RPMI7951 (cell line): ENCODE data around the gene GRM2. TPM values are rescaled to one million over a fixed set of nuclear protein-coding genes. Genes with fewer than 3 reads are reported as not detected.
"Not testable (repeated sequence)": the region's sequence is repeated elsewhere in the genome, so short reads cannot be mapped to it uniquely, and the experiment has no call there.

Source experiments
- DNase-seq: peaks from one replicate; pipeline ENCODE4 v3.0.0-alpha.2; 2012; ENCODE audit warnings: low read depth
- total RNA-seq: library from RNA; depleted of rRNA; stranded (reverse); fragments of >200 nt; shearing (Covaris generic); gene quantifications from 2 replicates; pipeline ENCODE4 v1.2.3, GENCODE V29; 2014; rRNA removed

Gene GRM2
- total RNA-seq, 1 experiment from 2014 or later: 0.12 TPM

DNA sequence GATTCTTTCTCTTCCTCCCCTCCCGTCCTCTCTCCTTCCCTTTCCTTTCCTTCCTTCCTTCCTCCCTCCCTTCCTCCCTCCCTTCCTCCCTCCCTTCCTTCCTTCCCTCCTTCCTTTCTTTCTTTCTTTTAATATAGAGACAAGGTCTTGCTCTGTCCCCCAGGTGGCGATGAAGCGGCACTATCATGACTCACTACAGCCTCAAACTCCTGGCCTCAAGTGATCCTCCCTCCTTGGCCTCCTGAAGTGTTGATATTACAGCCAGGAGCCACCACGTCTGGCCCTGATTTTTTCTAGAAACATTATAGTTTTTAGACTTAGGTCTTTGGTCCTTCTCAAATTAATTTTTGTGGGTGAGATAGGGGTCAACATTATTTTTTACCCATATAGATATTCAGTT is 15.5 kb downstream of the GRM2 start:
- no peak for DNase-seq

GRCh38 chr3:51727500-51727899 is 20.6 kb downstream of the GRM2 start:
- DNase-seq: no peak

- DNase-seq: no peak
Measured at GRCh38 chr3:51729042-51729633, 22.3 kb downstream of the GRM2 start.

DNA sequence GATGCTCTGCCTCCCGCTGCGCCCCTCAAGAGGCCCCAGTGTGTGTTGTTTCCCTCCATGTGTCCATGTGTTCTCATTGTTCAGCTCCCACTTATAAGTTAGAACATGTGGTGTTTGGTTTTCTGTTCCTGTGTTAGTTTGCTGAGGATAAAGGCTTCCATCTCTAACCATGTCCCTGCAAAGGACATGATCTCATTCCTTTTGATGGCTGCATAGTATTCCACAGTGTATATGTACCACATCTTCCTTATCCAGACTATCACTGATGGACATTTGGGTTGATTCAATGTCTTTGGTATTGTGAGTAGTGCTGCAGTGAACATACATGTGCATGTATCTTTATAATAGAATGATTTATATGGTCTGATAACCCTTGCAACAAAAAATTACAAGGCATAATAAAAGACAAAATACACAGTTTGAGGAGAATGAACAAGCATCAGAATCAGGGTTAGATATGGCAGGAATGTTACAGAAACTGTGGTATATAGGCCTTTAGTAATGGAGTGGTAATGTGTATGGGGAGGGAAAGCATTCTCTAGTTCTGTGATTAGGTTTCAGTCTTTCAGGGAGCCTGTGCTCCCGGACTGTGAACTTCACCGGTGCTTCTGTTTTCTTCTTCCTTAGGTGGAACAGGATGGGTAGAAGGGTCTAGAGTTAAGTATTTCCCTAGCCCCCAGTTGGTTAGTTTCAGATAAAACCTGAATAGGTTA is 27.1 kb downstream of the GRM2 start:
- no peak for DNase-seq

DNA sequence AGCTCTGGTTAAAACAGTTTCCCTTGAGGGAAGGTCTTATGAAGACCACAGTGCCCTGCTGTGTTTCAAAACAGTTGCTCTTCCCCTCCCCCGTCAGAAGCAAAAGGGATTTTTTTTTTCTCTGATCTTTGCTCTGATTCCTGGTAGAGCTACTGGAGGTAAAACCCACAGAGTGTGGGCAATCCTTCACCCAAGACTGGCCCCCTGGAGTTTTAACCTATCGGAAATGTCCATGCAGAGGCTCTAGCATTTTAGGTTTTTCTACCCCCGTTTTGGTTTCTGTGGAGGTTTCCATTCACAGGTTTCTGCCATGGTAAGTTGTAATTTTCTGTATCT is 27.7 kb downstream of the GRM2 start:
- no peak for DNase-seq

DNA sequence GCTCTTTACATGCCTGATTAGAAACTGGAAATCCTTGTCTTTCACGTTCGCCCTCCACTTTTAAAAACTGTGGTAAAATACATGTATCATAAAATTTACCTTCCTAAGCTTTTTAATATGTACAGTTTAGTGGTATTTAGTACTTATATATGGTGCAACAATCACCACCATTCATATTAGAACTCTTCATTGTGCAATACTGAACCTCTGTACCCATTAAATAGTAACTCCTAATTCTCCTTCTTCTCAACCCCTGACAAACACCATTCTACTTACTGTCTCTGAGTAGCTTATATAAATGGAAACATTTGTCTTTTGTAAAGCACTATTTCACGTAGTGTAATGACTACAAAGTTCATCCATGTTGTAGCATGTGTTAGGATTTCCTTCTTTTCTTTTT is 28.2 kb downstream of the GRM2 start:
- no peak for DNase-seq

DNA sequence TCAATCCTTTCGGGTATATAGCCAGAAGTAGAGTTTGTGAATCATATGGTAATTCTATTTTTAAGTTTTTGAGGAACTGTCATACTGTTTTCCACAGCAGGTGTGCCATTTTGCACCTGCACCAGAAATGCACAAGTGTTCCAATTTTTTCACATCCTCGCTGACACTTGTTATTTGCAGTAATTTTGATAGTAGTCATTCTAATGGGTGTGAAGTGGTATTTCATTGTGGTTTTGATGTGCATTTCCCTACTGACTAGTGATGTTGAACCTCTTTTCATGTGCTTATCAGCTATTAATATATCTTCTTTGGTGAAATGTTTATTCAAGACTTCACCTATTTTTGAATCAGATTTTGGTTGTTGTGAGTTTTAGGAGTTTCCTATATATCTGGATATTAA is 29.1 kb downstream of the GRM2 start:
- DNase-seq: no peak

DNA sequence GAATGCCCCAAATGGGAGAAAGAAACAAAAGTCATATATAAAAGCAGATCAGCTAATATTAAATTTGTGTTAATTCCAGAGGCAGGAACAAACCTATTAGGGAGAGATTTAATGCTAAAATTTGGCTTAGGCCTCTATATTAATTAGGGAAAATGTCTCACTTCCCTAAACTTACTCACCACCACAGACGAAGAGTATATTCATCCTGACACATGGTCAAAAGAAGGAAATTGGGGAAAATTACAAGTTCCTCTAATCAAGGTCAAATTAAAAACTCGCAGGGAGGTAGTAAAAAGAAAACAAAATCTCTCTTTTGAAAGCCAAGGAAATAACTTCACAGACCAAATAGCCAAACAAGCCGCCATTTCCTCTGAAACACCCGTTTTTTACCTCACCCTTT is 32.2 kb downstream of the GRM2 start:
- no peak for DNase-seq

- not testable (repeated sequence) for DNase-seq
Measured at GRCh38 chr3:51742320-51742719, 35.5 kb downstream of the GRM2 start.

DNA sequence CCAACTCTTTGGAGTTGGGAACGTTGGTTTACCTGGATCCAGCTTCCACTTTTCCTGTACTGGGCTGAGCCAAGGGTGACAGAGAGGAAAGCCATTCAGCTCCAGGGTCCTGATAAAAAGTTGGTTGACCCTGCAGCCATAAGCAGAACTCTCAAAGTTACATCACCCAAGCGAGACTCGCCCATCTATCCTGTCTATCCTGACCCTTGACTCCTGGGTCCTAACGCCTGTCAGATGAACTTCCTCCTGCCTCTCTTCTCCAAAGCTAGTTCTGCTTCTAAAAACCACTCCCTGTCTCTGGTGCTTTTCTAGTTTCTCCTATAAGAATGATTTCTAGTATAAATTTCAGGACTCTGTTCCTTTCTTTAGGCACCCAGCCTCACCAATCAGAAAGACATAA is 36.1 kb downstream of the GRM2 start:
- not testable (repeated sequence) for DNase-seq

DNA sequence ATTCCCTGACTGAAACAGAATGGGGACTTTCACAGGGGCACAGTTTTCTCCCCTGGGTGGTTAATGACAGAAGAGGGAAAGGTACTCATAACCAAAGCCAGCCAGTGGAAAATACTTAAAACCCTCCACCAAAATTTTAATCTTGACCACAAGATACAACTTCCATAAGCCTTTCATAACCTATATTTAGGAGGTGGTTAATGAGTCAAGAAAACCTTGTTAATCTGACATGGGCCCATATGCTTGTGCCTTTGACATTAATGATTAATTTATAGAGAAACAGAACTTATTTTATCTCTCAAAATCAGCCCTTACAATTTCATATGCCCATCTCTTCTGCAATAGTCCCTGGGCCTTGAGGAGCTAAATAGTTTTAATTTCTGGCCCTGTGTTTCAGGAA is 41.0 kb downstream of the GRM2 start:
- no peak for DNase-seq

- DNase-seq: no peak
Measured at GRCh38 chr3:51748327-51748726, 41.5 kb downstream of the GRM2 start.

GRCh38 chr3:51750878-51751277 is 44.0 kb downstream of the GRM2 start:
- DNase-seq: no peak

- DNase-seq: no peak
Measured at GRCh38 chr3:51751287-51751686, 44.4 kb downstream of the GRM2 start.

- not testable (repeated sequence) for DNase-seq
Measured at GRCh38 chr3:51753763-51754750, 47.2 kb downstream of the GRM2 start.

DNA sequence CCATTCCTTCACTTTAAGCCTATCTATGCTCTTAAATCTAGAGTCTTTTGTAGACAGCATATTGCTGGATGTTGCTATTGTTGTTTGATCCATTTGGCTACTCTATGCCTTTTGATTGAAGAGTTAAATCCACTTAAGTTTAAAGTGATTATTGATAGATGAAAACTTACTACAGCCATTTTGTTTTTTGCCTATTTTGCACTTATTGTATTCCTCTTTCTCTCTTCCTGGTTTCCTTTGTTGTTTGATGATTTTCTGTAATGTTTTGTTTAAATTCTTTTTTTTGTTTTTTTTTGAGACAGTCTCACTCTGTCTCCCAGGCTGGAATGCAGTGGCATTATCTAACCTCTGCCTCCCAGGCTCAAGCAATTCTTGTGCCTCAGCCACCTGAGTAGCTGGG is 52.3 kb downstream of the GRM2 start:
- no peak for DNase-seq

Other genes with a start within 250 kb of the GRM2 start
- 11.0 and 11.7 TPM in 2 replicates for gene DCAF1, start 207.1 kb upstream of the GRM2 start, total RNA-seq
- 6.5 and 7.0 TPM in 2 replicates for gene RAD54L2, start 168.3 kb upstream of the GRM2 start, total RNA-seq
- gene TEX264, start 35.8 kb upstream of the GRM2 start, total RNA-seq: 67.9 and 70.5 TPM in 2 replicates
- not detected in 2 replicates for gene IQCF6, start 72.2 kb downstream of the GRM2 start, total RNA-seq
- gene IQCF2, start 154.5 kb downstream of the GRM2 start, total RNA-seq: not detected in 2 replicates
- not detected in 2 replicates for gene IQCF5, start 168.5 kb downstream of the GRM2 start, total RNA-seq
- gene IQCF1, start 196.3 kb downstream of the GRM2 start, total RNA-seq: not detected in 2 replicates
- gene RRP9, start 234.8 kb downstream of the GRM2 start, total RNA-seq: 29.0 and 37.6 TPM in 2 replicates
- 31.4 and 34.0 TPM in 2 replicates for gene PARP3, start 235.3 kb downstream of the GRM2 start, total RNA-seq
- not detected in 2 replicates for gene GPR62, start 248.3 kb downstream of the GRM2 start, total RNA-seq